ENCODE data around the gene CELSR3.

CELSR3 gene

DNA sequence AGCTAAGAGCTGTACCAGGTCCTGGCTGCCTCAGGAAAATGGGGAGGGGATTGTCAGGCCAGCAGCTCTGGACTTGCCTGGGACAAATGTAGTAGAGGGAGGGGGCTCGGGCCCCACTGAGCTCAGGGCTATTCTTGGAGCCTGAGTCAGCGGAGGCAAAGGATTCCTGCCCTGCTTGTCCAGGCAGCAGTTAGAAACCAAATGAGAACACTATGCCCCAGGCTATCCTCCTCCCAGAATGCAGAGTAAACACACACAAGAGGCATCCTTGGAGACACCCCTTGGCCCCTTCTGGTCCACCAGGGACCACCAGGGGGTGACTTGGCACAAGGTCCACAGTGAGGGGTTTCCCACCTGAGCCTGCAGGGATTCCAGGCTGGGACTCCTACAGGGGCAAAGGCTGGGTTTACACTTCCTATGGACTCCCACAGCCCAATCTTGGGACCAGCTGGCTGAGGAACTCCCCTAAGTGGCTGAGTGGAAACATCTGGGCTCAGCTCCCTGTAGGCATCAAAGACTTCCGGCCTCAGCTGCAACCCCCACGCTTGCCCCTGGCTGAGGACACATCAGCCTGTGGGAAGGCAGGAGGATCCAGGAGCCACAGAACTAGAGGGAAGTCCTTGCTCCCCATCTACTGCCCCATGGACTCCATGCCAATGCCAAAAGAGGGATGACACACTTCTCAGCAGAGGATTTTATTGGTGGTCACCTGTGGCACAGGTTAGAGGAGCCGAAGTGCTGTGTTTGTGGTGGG is 64.2 kb downstream of the CELSR3 start:
- no peak for DNase-seq

DNA sequence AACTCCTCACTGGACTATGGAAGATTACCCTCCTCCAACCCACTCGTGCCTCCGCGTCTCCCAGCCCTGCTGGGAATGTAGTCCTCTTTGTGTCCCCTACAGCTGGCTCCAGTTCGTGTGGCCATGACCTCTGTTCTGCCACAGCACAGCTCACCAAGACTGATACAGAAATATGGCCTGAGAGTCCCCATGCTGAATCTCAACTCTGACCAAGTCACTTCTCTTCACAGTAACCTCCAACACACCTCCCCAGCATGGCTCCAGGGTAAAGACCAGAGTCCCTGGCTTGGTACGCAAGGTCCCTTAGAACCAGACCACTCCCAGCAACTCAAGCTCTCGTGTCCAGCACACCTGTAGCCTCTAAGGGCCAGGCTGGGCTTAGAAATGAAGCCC is 65.3 kb downstream of the CELSR3 start:
- DNase-seq, result no peak

DNA sequence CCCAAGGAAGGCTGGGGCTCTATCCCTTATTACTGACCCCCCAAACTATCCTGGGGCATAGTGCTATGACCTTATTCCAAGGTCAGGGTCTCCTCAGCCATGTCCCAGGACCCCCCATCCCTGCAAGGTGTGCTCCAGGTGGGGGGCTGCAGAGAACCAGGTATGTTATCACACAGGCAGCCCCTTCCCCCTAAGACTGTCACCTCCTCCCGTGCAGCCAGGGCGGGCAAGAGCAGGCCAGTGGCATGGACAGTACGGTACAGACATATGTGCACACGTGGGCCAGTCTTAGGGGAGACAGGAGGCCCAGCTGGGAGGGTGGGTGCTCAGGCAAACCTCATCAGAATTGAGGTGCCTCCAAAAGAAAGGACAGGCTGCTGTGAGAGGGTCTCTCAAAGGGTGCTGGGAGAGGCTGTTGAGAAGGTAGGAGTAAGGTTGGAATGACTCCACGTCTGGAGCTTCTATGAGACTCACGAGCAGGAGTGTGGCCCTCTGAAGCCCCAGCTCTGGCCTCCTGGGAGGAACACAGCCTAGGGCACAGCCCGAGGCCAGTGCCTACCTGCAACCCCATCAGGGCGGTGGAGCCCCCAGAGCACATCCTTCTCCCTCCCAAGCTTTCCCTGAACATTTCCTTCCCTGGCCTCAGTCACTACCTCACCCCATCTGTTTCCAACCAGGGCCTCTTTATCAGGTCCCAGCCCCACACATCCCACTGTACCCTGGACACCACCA is 65.8 kb downstream of the CELSR3 start:
- no peak for DNase-seq

DNA sequence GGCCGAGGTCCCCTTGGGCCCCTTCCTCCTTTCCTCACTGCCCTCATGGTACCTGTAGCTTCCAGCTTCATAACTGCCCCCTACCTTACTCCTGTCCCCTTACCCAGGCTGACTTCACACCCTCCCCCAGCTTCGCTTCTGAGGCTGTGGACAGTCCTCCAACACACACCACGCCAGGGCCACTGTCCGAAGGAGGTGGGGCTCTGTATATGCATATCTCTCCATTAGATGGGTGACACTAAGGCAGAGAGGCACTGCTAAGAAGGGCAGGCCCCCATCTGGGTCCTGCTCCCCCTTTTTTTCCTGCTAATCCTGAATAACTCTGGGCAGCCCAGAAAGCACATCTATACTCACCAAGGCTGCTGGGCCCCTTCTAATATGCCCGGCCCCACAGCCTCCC is 66.5 kb downstream of the CELSR3 start:
- DNase-seq, result no peak

DNA sequence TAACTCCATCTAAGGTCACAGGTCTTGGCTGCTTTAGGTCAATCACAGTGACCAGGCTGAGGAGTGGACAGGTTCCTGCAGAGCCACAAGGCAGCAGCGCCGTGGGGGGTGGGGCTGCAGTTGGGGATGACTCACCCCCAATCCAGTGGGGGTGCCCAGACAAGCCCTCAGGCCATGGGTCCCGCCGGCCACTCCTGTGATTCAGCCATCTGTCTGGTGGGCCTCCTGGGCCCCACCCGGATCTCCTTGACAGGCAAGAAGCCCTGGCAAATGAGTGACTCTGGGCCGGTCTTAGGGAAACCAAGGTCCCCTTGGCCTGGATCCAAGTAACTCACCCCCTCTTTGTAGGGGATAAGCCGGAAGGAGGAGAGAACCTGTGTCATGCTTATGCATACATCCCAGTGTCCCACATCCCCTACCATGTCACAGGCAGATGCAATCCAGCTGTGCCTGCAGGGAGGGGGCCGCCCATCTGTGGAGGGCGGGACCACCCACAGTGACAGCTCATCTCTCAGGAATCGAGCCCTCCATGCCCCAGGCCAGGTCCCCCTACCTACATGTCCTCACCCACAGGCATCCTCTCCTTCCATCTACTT is 67.1 kb downstream of the CELSR3 start:
- DNase-seq, result peak; percentile 36

DNA sequence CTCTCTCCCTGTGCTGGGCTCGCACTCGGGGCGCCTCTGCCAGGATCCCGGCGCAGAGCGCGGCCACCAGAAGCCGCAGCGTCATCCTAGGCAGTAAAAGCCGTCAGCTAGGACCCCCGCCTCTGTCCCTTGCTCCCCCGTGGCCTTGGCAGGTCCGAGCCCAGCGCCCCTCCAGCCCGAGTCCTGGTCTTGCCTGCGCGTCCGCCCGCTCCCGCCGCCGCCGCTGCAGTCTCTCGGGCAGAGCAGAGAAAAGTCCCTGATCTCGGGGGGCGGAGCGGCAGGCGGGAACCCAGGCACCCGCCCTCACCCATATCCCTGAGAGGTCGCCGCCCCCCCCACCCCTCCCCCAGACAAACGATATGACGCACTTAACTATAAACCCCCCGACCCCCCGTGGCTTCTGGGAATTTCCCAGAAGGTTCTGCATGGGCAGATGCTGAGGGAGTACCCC is 67.6 kb downstream of the CELSR3 start, which contains the start of gene COL7A1:
TSS of gene COL7A1 (minus strand) at position 255 of the 451 bp plus-strand sequence. CDS start at position 85, 170 bp downstream.
- DNase-seq, result no peak

DNA sequence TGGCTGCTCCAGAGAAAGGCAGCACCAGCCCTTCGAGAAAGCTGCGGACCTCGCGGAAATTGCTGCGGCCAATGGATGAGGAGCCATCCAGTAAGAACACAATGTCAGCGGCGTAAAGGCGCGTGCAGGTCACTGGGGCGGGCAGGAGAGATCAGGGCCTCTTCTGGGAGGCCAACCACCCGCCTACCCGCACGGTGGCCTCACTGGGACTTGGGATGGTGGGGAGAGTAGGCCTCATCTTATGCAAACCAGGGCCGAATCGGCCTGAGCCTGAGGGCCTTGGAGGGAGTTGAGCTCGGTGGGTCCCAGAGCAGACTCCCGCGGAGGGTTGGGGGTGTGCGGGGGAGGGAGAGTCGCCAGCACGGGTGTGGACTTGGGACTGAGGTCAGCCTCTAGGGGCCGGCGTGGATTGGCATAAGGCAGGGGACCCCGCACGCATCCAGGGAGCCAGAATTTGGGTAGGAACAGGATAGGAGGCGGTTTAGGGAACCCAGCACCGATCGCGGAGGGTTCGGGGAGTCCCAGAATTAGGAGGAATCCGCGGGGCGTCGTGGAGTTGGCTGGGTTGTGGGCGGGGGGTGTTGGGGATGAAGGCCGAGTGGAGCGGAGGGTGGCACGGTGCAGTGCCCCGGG is 68.2 kb downstream of the CELSR3 start:
- no peak for DNase-seq

DNA sequence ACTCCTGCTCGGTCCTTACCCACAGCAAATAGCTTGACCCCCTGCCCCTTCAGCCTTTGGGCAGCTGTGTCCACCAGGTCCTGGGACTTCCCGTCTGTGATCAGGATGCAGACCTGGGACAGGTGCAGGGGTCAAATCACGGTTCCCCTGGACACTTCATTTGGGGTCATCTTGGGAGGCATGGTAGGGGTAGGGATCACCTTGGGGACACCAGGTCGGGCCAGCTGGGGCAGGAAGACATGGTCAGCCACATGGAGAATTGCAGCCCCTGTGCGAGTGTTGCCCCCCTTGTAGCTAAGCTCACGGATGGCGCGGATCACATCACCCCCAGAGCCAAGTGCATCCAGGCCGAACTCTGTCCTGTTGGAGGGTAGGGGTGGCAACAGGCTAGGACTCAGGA is 69.3 kb downstream of the CELSR3 start:
- no peak for DNase-seq

DNA sequence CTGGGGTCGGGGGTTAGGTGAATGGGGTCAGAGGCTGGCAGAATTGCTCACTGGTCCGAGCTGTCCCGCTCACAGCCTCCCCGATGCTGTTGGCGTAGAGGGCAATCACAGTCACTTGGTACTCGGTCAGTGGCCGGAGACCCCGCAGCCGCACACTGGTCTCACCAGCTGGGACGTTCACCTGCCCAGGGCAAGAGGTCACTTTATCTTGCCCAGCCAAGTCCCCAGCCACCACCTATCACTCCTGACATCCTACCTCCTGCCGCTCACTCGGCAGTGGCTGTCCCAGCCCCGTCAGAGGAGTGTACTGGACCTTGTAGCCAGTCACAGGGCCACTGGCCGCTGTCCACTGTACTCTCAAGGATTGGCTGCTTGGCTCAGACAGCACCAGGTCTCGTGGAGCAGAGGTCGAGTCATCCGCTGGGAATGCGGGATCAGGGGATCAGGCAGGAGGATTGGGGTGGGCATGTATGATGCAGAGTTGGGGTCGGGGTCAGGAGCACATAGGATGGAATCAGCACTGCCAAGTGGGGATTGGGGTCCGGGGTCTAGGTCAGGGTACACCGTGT is 70.1 kb downstream of the CELSR3 start:
- no peak for DNase-seq

DNA sequence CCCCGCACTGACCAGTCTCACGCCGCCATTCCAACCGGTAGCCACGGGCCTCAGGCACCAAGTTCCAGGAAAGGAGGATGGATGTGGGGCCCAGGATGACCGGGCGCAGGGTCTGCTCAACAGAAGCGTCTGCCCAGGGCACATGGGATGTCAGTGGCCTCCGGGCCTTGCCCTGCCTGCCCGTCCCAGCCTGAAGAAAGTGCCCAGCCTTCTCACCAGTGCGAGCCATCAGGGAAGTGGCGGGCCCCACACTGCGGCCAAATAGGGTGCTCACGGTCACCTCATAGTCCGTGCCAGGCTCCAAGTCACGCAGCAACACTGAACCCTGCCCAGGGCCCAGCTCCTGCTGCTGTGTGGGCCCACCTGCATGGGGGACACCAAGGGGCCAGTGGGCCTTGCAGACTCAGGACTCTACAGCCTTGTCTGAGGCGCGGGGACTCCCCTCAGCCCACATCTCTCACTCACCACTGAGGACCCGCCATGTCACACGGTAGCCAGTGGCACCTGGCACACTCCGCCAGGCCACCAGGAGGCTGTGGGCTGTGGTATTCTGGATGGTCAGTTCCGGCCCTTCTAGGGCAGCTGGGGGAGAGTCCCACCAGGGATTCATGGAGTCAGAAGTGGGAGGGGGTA is 70.7 kb downstream of the CELSR3 start:
- DNase-seq, result no peak

DNA sequence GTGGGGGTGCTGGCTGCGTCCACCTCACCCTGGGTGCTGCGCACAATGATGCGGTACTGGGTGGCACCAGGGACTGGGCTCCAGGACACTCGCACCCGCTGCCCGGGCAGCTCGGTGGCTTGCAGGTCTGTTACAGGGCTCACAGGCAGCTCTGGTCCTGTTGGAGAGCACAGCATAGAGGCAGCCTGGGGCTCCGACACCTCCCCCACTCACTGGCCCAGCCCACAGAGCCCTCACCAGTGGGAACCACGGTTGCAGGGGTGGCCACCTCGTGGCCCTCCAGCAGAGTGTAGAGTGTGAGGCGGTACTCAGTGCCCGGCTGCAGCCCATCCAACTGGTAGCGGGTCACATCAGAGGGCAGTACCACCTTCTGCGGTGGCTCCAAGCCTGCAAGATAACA is 71.2 kb downstream of the CELSR3 start:
- no peak for DNase-seq

DNA sequence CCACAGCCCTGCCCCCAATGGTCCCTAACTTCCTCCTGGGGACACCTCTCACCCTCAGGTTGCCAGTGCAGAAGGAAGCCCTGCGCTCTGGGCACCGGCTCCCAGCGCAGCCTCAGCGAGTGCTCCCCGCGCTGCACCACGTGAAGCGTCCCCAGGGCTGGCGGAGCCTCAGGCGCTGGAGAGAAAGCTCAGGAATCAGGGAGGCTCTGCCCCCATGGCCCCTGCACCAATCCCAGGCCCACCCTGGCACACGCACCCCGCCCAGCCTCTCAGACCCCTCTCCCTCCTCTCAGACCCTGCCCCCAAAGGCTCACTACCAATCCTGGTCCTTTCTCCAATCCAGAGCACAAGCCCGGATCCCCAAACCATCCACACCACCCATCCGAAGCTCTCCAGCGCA is 74.5 kb downstream of the CELSR3 start:
- DNase-seq, result no peak

DNA sequence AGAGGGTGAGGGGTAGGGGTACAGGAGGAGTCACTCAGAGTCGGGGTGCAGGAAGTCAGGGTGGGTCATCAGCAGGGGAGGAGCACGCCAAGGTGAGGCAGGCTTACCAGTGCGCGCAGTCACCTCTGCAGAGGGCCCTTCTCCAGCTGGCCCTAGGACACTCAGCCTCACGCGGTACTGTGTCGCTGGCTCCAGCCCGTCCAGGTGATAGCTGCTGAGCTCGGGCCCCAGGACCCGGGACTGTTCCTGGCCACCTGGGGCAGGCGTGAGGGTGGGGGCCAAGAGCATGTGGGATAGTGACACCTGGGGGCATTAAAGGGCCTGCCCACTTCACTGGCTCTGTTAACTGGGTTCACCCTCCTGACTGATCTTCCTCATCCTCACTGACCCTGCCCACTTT is 75.0 kb downstream of the CELSR3 start:
- no peak for DNase-seq

All from stimulated activated CD8-positive, alpha-beta memory T cell treated with anti-CD3 and anti-CD28 coated beads, Interleukin-4, amount 100 ng/mL, for 48 hours (primary cell).